Fibroblast of the aortic adventitia (primary cell): Measurements from ENCODE around the gene GRIK1. TPM values are rescaled to one million over a fixed set of nuclear protein-coding genes. Genes with fewer than 3 reads are reported as not detected.

Experiments used
- DNase-seq: peaks from one replicate; pipeline ENCODE4 v3.0.0-alpha.2; 2010; ENCODE audit warnings: low read depth
- H3K4me3 ChIP-seq: 2 replicates; pipeline ENCODE4 v1.5.1; 2011; ENCODE audit warnings: low read depth, mild to moderate bottlenecking, control low read depth, low read length, moderate library complexity
- CTCF ChIP-seq: IDR thresholded peaks from 2 replicates; pipeline ENCODE4 v1.5.1; 2011; ENCODE audit warnings: mild to moderate bottlenecking, low read length, control low read depth, inconsistent platforms; ENCODE audit not compliant: insufficient read depth
- total RNA-seq: library from RNA; depleted of rRNA; stranded (reverse); fragments of >200 nt; gene quantifications from 2 replicates; pipeline ENCODE4 v1.2.3, GENCODE V29; 2012; ENCODE audit warnings: low replicate concordance

The GRIK1 gene
- total RNA-seq, 1 donor: 0.81 TPM

- DNase-seq: no peak
- no peak overlapping the region for H3K4me3 ChIP-seq
- no peak for TF ChIP-seq CTCF
Measured at GRCh38 chr21:29691616-29692491, 247.9 kb downstream of the GRIK1 start.

GRCh38 chr21:29689753-29690152, 250.0 kb downstream of the GRIK1 start:
- no peak for DNase-seq
- no peak overlapping the region for H3K4me3 ChIP-seq
- TF ChIP-seq CTCF: no peak

- TF ChIP-seq CTCF: no peak
- no peak overlapping the region for H3K4me3 ChIP-seq
- DNase-seq: no peak
Measured at GRCh38 chr21:29684106-29684505, 255.7 kb downstream of the GRIK1 start.

- no peak overlapping the region for H3K4me3 ChIP-seq
- DNase-seq: no peak
- TF ChIP-seq CTCF: no peak
Measured at GRCh38 chr21:29682800-29683199, 257.0 kb downstream of the GRIK1 start.

GRCh38 chr21:29680273-29680672, 259.5 kb downstream of the GRIK1 start:
- DNase-seq: no peak
- TF ChIP-seq CTCF: no peak
- H3K4me3 ChIP-seq: no peak overlapping the region

GRCh38 chr21:29678626-29679025, 261.2 kb downstream of the GRIK1 start:
- no peak overlapping the region for H3K4me3 ChIP-seq
- TF ChIP-seq CTCF: no peak
- peak; percentile 16 for DNase-seq
